Calu3 (cell line): ENCODE data around the gene DCHS1. TPM values are rescaled to one million over a fixed set of nuclear protein-coding genes. Genes with fewer than 3 reads are reported as not detected.

ENCODE experiments used
- BruUV-seq: library from RNA; stranded (reverse); fragments of 400-500 nt; replicated peaks from 2 replicates; lab custom pipeline; 2021; lab: Mats Ljungman, UMichigan
- CTCF ChIA-PET: fragments of 300-600 bp; sonication (Branson Sonifier 250); formaldehyde crosslinking; loops from one replicate; lab custom pipeline; 2022; ENCODE audit warnings: antibody characterized with exemption; lab: Charles Lee
- DNase-seq: peaks from one replicate; pipeline ENCODE4 v3.0.0; 2022
- H3K27ac Mint-ChIP-seq: one replicate; pipeline ENCODE4 v1.8.0; 2022; ENCODE audit warnings: mixed read lengths; ENCODE audit not compliant: unreplicated experiment
- H3K27me3 Mint-ChIP-seq: one replicate; pipeline ENCODE4 v1.8.0; 2022; ENCODE audit warnings: mixed read lengths; ENCODE audit not compliant: unreplicated experiment
- H3K36me3 Mint-ChIP-seq: one replicate; pipeline ENCODE4 v1.8.0; 2022; ENCODE audit warnings: mild to moderate bottlenecking, moderate library complexity, mixed read lengths; ENCODE audit not compliant: insufficient read depth, unreplicated experiment
- H3K4me1 Mint-ChIP-seq: one replicate; pipeline ENCODE4 v1.8.0; 2022; ENCODE audit warnings: mild to moderate bottlenecking, low read depth, mixed read lengths; ENCODE audit not compliant: unreplicated experiment
- H3K4me3 Mint-ChIP-seq: one replicate; pipeline ENCODE4 v1.8.0; 2022; ENCODE audit warnings: mild to moderate bottlenecking, low read depth, moderate library complexity, mixed read lengths; ENCODE audit not compliant: unreplicated experiment
- H3K9me3 Mint-ChIP-seq: one replicate; pipeline ENCODE4 v1.8.0; 2022; ENCODE audit warnings: low read depth, mixed read lengths; ENCODE audit not compliant: unreplicated experiment
- intact Hi-C: fragments of 100-400 bp; cut with micrococcal nuclease; formaldehyde crosslinking; loops from one replicate; pipeline ENCODE4 v1.10.0; 2022; ENCODE audit not compliant: unreplicated experiment
- total RNA-seq: library from RNA; stranded (reverse); gene quantifications from 2 replicates; pipeline ENCODE4 v1.2.3, GENCODE V29; 2022
- TF ChIP-seq, protein P1 (sequence below): fragments of 200-600 bp; IDR thresholded peaks from one replicate; pipeline ENCODE4 v1.8.0; 2022; ENCODE audit warnings: antibody characterized with exemption; ENCODE audit not compliant: unreplicated experiment

The DCHS1 gene
- total RNA-seq, 1 experiment from 2014 or later, result 0.02 TPM

DNA sequence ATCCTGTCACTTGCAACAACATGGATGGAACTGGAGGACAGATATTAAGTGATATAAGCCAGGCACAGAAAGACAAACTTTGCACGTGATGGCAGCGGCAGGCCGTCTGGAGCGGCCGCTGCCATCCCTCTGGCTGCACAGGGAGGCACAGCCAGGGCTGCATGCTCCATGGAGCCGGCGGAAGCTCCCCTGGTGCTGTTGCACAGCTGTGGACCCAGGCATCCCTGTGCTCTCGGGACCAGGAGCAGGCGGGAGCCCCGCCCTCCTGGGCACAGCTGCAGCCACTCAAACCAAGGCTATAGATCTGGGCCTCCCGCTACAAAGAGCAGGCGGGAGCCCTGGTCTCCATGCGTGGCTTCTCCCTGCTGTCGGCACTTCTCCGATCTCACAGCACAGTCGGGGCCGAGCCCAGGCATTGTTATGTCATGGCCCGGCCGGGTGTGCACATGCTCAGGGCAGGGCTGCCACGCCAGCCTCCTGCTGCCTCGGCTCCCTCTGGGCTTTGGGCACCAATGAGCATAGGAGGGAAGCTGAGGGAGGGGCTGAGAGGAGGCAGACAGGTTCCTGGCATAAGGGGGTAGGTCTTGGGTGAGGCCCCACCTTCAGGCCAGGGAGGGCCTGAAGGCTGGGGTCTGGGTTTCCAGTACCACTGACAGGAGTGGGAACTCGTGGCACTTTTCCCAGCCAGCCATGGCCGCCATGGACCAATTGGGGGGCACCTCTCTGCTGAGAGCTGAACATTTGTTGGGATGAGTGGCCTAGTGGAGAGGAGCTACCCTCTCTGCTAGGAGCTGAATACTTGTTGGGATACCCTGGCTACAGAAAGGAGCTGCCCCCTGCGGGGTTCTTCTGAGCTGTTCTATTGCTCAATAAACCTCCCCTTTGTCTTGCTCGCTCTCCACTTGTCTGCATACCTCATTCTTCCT, 68.9 kb downstream of the DCHS1 start:
- Mint-ChIP-seq H3K27me3 (no peaks in the 10 kb centered on the region), H3K9me3 (peaks cover 8% of the 10 kb centered on the region), H3K4me3 (no peak overlapping the region), H3K36me3 (peaks cover 7% of the 10 kb centered on the region), H3K27ac (no peak overlapping the region), H3K4me1 (no peaks in the 10 kb centered on the region)
- TF ChIP-seq, protein P1, sequence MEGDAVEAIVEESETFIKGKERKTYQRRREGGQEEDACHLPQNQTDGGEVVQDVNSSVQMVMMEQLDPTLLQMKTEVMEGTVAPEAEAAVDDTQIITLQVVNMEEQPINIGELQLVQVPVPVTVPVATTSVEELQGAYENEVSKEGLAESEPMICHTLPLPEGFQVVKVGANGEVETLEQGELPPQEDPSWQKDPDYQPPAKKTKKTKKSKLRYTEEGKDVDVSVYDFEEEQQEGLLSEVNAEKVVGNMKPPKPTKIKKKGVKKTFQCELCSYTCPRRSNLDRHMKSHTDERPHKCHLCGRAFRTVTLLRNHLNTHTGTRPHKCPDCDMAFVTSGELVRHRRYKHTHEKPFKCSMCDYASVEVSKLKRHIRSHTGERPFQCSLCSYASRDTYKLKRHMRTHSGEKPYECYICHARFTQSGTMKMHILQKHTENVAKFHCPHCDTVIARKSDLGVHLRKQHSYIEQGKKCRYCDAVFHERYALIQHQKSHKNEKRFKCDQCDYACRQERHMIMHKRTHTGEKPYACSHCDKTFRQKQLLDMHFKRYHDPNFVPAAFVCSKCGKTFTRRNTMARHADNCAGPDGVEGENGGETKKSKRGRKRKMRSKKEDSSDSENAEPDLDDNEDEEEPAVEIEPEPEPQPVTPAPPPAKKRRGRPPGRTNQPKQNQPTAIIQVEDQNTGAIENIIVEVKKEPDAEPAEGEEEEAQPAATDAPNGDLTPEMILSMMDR, result no peak
- no peak for DNase-seq
- CTCF ChIA-PET, result interaction anchor here (1.0 kb wide), 1 partner anchor 17 kb away, joined by 3 read pairs; no protein-coding TSS in a partner anchor
- BruUV-seq, result no TSS peak
- intact Hi-C loops, result no loop called here

DNA sequence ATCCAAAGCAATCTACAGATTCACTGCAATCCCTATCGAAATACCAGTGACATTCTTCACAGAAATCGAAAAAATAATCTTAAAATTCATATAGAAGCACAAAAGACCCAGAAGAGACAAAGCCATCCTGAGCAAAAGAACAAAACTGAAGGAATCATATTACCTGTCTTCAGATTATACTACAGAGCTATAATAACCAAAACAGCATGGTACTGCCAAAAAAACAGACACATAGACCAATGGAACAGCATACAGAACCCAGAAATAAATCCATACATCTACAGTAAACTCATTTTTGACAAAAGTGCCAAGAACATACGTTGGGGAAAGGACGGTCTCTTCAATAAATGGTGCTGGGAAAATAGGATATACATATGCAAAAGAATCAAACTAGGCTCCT, 71.1 kb downstream of the DCHS1 start:
- Mint-ChIP-seq H3K4me1 (no peaks in the 10 kb centered on the region), H3K27ac (no peak overlapping the region), H3K27me3 (no peaks in the 10 kb centered on the region), H3K36me3 (peaks cover 9% of the 10 kb centered on the region), H3K4me3 (no peak overlapping the region), H3K9me3 (peaks cover 8% of the 10 kb centered on the region)
- intact Hi-C loops, result no loop called here
- no peak for DNase-seq
- BruUV-seq, result no TSS peak
- TF ChIP-seq, protein P1, result no peak
- CTCF ChIA-PET, result no interaction called here

DNA sequence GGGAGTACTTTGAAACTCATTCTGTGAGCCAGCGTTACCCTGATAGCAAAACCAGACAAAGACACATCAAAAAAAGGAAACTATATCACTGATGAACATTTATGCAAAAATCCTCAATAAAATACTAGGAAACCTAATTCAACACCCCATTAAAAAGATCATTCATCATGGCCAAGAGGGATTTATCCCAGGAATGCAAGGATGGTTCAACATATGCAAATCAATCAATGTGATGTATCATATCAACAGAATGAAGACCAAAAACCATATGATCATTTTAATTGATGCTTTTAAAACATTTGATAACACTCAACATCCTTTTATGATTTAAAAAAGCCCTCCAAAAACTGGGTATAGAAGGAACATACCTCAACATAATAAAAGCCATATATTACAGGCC, 72.0 kb downstream of the DCHS1 start:
- no peak overlapping the region for H3K4me3 Mint-ChIP-seq
- H3K27ac Mint-ChIP-seq, result no peak overlapping the region
- intact Hi-C loops, result no loop called here
- H3K4me1 Mint-ChIP-seq, result no peaks in the 10 kb centered on the region
- peaks cover 9% of the 10 kb centered on the region for H3K36me3 Mint-ChIP-seq
- CTCF ChIA-PET, result no interaction called here
- BruUV-seq, result no TSS peak
- H3K9me3 Mint-ChIP-seq, result peaks cover 8% of the 10 kb centered on the region
- TF ChIP-seq, protein P1, result no peak
- DNase-seq, result no peak
- H3K27me3 Mint-ChIP-seq, result no peaks in the 10 kb centered on the region

DNA sequence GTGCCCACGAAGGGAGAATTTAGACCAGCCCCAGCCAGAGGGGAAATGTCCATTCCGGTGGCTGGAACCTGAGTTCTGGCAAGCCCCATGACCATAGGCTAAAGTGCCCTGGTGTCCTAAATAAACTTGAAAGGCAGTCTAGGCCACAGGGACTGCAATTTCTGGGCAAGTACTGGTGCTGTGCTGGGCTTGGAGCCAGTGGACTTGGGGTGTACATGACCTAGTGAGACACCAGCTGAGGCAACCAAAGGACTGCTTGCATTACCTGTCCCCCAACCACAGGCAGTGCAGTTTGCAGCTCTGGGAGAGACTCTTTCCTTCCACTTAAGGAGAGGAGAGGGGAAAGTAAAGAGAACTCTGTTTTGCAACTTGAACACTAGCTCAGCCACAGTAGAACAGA, 75.9 kb downstream of the DCHS1 start:
- Mint-ChIP-seq H3K27ac (no peak overlapping the region), H3K27me3 (no peaks in the 10 kb centered on the region), H3K36me3 (peaks cover 9% of the 10 kb centered on the region), H3K4me1 (no peaks in the 10 kb centered on the region), H3K9me3 (peaks cover 8% of the 10 kb centered on the region), H3K4me3 (no peak overlapping the region)
- no TSS peak for BruUV-seq
- CTCF ChIA-PET, result no interaction called here
- intact Hi-C loops, result no loop called here
- TF ChIP-seq, protein P1, result no peak
- DNase-seq, result no peak
